Activated naive CD4-positive, alpha-beta T cell treated with anti-CD3 and anti-CD28 coated beads for 36 hours (primary cell): ENCODE results near the gene HSD3B1. TPM values are rescaled to one million over a fixed set of nuclear protein-coding genes. Genes with fewer than 3 reads are reported as not detected.
"Not testable (repeated sequence)": the region's sequence is repeated elsewhere in the genome, so short reads cannot be mapped to it uniquely, and the experiment has no call there.

Experiments used
- CTCF ChIA-PET: fragments of 350-600 bp; sonication (Branson Sonifier 250); formaldehyde crosslinking; loops from one replicate; lab custom pipeline; 2021; ENCODE audit warnings: antibody characterized with exemption; lab: Charles Lee
- DNase-seq: peaks from one replicate; pipeline ENCODE4 v3.0.0-alpha.2; 2020
- H3K27ac Mint-ChIP-seq: one replicate; pipeline ENCODE4 v1.8.0; 2021; ENCODE audit warnings: mild to moderate bottlenecking, mixed read lengths
- H3K27me3 Mint-ChIP-seq: one replicate; pipeline ENCODE4 v1.8.0; 2021; ENCODE audit warnings: low read depth, mixed read lengths
- H3K36me3 Mint-ChIP-seq: one replicate; pipeline ENCODE4 v1.8.0; 2021; ENCODE audit warnings: low read depth, mixed read lengths
- H3K4me1 Mint-ChIP-seq: one replicate; pipeline ENCODE4 v1.8.0; 2021; ENCODE audit warnings: low read depth, mixed read lengths
- H3K4me3 Mint-ChIP-seq: one replicate; pipeline ENCODE4 v1.8.0; 2021; ENCODE audit warnings: mild to moderate bottlenecking, moderate library complexity, mixed read lengths
- H3K9me3 Mint-ChIP-seq: one replicate; pipeline ENCODE4 v1.8.0; 2021; ENCODE audit warnings: mixed read lengths
- intact Hi-C: fragments of 100-400 bp; cut with micrococcal nuclease; formaldehyde crosslinking; loops from one replicate; pipeline ENCODE4 v1.15.1; 2023
- total RNA-seq, 2 experiments: library from RNA; stranded (reverse); gene quantifications; one replicate each; pipeline ENCODE4 v1.2.3, GENCODE V29; 2021

The HSD3B1 gene
- total RNA-seq, 2 experiments from 2014 or later = not detected

DNA sequence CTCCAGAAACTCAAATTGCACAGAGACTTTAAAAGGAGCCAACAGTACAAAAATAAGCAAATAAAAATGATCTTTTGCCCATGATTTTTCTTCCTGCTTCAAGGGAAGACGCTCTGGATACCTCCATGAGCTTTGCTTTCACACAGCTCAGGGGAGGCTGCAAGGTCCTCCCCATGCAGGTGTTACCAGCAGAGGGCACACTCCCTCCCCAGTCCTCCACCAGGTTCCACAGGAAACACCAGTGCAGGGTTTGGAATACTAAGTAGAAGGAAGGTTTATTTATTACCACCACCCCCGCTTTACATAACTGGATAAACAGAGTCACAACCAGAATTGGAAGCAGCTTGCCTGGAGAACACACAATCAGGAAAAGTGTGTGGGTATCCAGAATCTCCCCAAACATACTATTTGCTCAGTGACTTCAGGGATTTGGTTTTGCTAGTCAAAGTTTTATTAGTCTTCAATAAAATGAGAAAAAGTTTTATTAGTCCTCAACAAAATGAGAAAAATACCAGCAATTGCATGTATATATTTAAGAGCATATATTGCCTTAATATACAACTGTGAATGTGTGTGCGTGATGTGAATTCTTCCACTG, 37.3 kb downstream of the HSD3B1 start:
- no peaks in the 10 kb centered on the region for H3K36me3 Mint-ChIP-seq
- CTCF ChIA-PET = interaction anchor here (0.7 kb wide), 1 partner anchor 77 kb away, joined by 7 read pairs; no protein-coding TSS in a partner anchor

GRCh38 chr1:119546641-119547040, 39.6 kb downstream of the HSD3B1 start:
- Mint-ChIP-seq H3K4me3 (no peak overlapping the region), H3K27me3 (peaks cover 8% of the 10 kb centered on the region), H3K4me1 (no peaks in the 10 kb centered on the region), H3K36me3 (no peaks in the 10 kb centered on the region), H3K27ac (no peak overlapping the region), H3K9me3 (no peaks in the 10 kb centered on the region)
- CTCF ChIA-PET = no interaction called here
- no peak for DNase-seq
- intact Hi-C loops = loop anchor here (10.0 kb wide), 1 partner anchor 262 kb away; no protein-coding TSS in a partner anchor

More for the DNA sequence above, 37.3 kb downstream of the HSD3B1 start:
- no peak overlapping the region for H3K27ac Mint-ChIP-seq
- H3K4me3 Mint-ChIP-seq = no peak overlapping the region
- no peaks in the 10 kb centered on the region for H3K4me1 Mint-ChIP-seq
- intact Hi-C loops = loop anchor here (10.0 kb wide), 1 partner anchor 259 kb away; no protein-coding TSS in a partner anchor
- DNase-seq = peak; percentile 18
- no peaks in the 10 kb centered on the region for H3K9me3 Mint-ChIP-seq
- H3K27me3 Mint-ChIP-seq = peaks cover 10% of the 10 kb centered on the region

GRCh38 chr1:119547306-119547705, 40.3 kb downstream of the HSD3B1 start:
- no peak for DNase-seq
- Mint-ChIP-seq H3K4me3 (no peak overlapping the region), H3K27me3 (peaks cover 7% of the 10 kb centered on the region), H3K4me1 (no peaks in the 10 kb centered on the region), H3K27ac (no peak overlapping the region), H3K9me3 (no peaks in the 10 kb centered on the region), H3K36me3 (no peaks in the 10 kb centered on the region)
- CTCF ChIA-PET = no interaction called here
- intact Hi-C loops = loop anchor here (10.0 kb wide), 1 partner anchor 263 kb away; no protein-coding TSS in a partner anchor

GRCh38 chr1:119547805-119548204, 40.8 kb downstream of the HSD3B1 start:
- Mint-ChIP-seq H3K9me3 (no peaks in the 10 kb centered on the region), H3K4me1 (no peaks in the 10 kb centered on the region), H3K36me3 (no peaks in the 10 kb centered on the region), H3K27ac (no peak overlapping the region), H3K27me3 (peaks cover 3% of the 10 kb centered on the region), H3K4me3 (no peak overlapping the region)
- intact Hi-C loops = loop anchor here (2.0 to 10.0 kb wide), 2 partner anchors 127 to 263 kb away; no protein-coding TSS in a partner anchor
- DNase-seq = no peak
- CTCF ChIA-PET = no interaction called here

DNA sequence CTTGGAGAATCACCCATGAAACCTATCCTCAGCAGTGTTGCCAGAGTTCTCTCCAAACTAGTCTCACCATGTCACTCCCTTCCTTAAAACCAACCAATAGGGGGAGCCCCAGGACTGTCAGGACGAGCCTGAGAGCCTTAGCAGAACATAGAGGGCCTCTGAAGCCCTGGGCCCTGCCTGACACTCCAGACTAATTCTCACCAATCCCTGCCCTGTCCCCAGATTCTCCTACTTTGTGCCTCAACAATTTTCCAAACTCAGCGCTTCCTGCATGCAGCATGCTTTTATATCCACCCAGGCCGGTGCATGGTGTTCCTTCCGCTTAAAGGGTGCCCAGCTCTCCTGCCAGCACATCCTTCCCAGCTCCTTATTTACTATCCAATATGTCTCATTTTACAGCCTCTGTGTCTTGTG, 42.7 kb downstream of the HSD3B1 start:
- intact Hi-C loops = loop anchor here (2.0 to 10.0 kb wide), 2 partner anchors 125 to 265 kb away; no protein-coding TSS in a partner anchor
- CTCF ChIA-PET = interaction anchor here (1.0 kb wide), 1 partner anchor 125 kb away, joined by 3 read pairs; no protein-coding TSS in a partner anchor
- H3K27ac Mint-ChIP-seq = no peak overlapping the region

GRCh38 chr1:119550381-119550780, 43.4 kb downstream of the HSD3B1 start:
- H3K4me3 Mint-ChIP-seq = no peak overlapping the region
- H3K27ac Mint-ChIP-seq = no peak overlapping the region
- no peak for DNase-seq
- H3K27me3 Mint-ChIP-seq = peaks cover 2% of the 10 kb centered on the region
- intact Hi-C loops = no loop called here
- H3K4me1 Mint-ChIP-seq = no peaks in the 10 kb centered on the region
- no peaks in the 10 kb centered on the region for H3K9me3 Mint-ChIP-seq
- no peaks in the 10 kb centered on the region for H3K36me3 Mint-ChIP-seq
- CTCF ChIA-PET = no interaction called here

More for the DNA sequence above, 42.7 kb downstream of the HSD3B1 start:
- Mint-ChIP-seq H3K27me3 (peaks cover 2% of the 10 kb centered on the region), H3K36me3 (no peaks in the 10 kb centered on the region), H3K4me3 (no peak overlapping the region), H3K4me1 (no peaks in the 10 kb centered on the region), H3K9me3 (no peaks in the 10 kb centered on the region)
- peak; percentile 52 for DNase-seq

GRCh38 chr1:119551218-119551617, 44.2 kb downstream of the HSD3B1 start:
- intact Hi-C loops = no loop called here
- Mint-ChIP-seq H3K4me3 (no peak overlapping the region), H3K27ac (no peak overlapping the region), H3K27me3 (peaks cover 2% of the 10 kb centered on the region), H3K4me1 (no peaks in the 10 kb centered on the region), H3K9me3 (no peaks in the 10 kb centered on the region), H3K36me3 (no peaks in the 10 kb centered on the region)
- no peak for DNase-seq
- CTCF ChIA-PET = interaction anchor here (0.6 kb wide), 1 partner anchor 180 kb away, joined by 3 read pairs; no protein-coding TSS in a partner anchor

- H3K9me3 Mint-ChIP-seq, CTCF ChIA-PET, H3K36me3 Mint-ChIP-seq, H3K4me1 Mint-ChIP-seq, intact Hi-C loops, DNase-seq, H3K27me3 Mint-ChIP-seq, H3K4me3 Mint-ChIP-seq, H3K27ac Mint-ChIP-seq: not testable (repeated sequence)
These were observed 45.6 kb downstream of the HSD3B1 start for GRCh38 chr1:119552656-119553055.

DNA sequence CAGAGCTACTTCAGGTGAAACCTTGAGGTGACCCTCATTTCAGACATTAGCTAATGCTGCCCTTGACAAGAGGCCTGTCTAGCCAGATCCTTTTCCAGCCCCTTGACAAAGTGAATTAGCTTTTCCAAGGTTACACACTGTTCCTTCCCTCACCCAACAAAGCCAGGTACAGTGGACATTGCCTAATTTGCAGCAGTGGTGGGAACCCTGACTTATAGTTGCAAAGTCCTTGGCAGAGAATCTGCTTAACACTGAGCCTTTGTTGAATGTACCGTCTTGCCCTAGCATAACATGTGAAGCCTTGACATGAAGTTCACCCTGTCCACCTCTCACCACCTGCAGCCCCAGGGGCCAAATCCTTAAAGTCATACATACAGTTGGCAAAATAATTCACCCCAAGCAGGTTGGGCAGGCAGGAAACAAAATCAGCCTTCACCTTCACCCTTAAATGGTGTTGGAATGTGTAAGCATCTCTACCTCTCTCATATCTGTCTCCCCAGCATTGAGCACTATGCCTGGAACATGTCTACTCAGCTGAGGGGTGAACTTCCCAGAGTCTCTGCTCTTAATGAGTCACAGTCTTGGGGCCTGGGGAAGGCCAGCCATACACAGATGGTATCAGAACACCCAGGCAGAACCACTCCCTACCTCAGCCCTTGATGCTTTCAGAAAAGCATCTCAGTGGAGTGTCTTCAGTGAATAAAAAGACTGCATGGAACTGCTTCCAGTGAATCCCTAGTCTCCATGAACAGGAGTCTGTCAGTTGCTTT, 46.5 kb downstream of the HSD3B1 start:
- DNase-seq, H3K27ac Mint-ChIP-seq, H3K27me3 Mint-ChIP-seq, CTCF ChIA-PET, H3K9me3 Mint-ChIP-seq, H3K36me3 Mint-ChIP-seq, H3K4me1 Mint-ChIP-seq, H3K4me3 Mint-ChIP-seq, intact Hi-C loops: not testable (repeated sequence)

- DNase-seq = no peak
- CTCF ChIA-PET = no interaction called here
- intact Hi-C loops = no loop called here
- Mint-ChIP-seq H3K4me3 (no peak overlapping the region), H3K4me1 (no peaks in the 10 kb centered on the region), H3K27ac (no peak overlapping the region), H3K9me3 (no peaks in the 10 kb centered on the region), H3K27me3 (no peaks in the 10 kb centered on the region), H3K36me3 (no peaks in the 10 kb centered on the region)
These were observed 47.2 kb downstream of the HSD3B1 start for GRCh38 chr1:119554183-119554582.

DNA sequence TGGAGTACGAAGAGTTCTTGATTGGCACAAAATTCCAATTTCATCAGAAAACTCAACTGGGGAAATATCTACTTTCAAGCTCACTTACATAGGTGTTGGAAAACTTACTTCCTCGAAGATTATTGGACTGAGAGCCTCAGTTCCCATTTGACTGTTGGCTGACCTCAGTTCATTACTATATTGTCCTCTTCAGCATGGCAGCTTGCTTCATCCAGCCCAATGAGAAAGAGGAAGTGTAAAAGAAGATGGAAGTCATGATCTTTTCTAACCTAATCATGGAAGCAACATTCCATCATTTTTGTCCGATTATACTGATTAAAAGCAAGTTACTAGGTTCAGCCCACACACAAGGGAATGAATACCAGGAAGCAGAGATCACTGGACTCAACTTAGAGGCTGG, 49.4 kb downstream of the HSD3B1 start:
- Mint-ChIP-seq H3K27ac (no peak overlapping the region), H3K27me3 (no peaks in the 10 kb centered on the region), H3K9me3 (no peaks in the 10 kb centered on the region), H3K4me3 (no peak overlapping the region), H3K4me1 (no peaks in the 10 kb centered on the region), H3K36me3 (no peaks in the 10 kb centered on the region)
- no peak for DNase-seq
- intact Hi-C loops = no loop called here
- CTCF ChIA-PET = no interaction called here

DNA sequence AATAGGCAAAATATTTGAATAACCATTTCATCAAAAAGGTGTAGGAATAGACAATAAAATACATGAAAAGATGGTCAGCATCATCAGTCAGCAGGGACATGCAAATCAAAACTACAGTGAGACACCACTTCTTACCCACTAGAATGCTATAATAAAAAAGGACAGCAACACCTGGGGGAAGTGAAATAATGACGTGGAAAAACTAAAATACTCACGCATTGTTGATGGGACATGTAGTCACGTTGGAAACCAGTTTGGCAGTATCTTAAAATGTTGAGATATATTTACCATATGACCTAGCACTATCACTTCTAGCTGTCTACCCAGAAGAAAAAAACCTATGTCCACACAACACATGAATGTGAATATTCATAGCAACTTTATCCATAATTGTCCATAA, 53.4 kb downstream of the HSD3B1 start:
- H3K27ac Mint-ChIP-seq, H3K4me3 Mint-ChIP-seq, H3K36me3 Mint-ChIP-seq, DNase-seq, H3K4me1 Mint-ChIP-seq, intact Hi-C loops, CTCF ChIA-PET, H3K9me3 Mint-ChIP-seq, H3K27me3 Mint-ChIP-seq: not testable (repeated sequence)
